Measurements from ENCODE around the gene TMEM201.

Gene TMEM201

DNA sequence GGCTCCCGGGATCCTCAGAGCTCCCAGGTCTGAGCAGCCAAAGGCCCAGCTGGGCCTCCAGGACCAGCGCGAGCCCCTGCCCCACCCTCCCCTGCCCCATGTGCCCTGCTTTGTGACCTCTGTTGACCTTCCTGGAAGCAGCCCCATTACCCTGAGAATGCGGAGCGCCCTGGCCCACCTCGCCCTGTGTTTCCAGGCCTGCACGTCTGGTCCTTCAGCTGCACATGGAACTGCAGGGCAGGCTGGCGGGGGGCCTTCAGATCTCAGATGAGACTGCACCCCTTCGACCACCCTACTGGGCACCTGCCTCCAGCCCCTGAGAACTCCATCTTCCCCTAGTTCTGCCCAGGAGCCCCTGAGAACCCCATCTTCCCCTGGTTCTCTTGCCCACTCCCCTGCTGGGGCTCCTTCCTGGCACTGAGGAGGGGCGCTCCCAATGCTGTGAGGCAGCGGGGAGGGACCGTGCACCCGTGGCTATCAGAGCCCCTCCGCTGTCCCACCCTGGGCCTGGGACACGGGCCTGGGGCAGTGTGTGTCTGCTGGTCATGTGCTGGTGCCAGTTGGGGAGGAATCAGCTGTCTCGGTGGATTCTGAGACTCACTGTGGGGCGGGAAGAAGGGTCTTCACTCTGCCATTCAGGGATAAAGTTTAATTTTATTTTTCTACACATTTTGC is 25.1 kb downstream of the TMEM201 start (continued):
- TF ChIP-seq KLF17 (tag by site-specific recombination; IDR thresholded peaks at IDR 0.05) (no peak), ZNF830 (tag by site-specific recombination; IDR thresholded peaks at IDR 0.05; ENCODE audit: low read depth) (no peak), ZNF155 (tag by site-specific recombination; IDR thresholded peaks at IDR 0.05) (no peak), ZSCAN30 (tag by site-specific recombination; IDR thresholded peaks at IDR 0.05) (no peak), ZNF280D (tag by site-specific recombination; IDR thresholded peaks at IDR 0.05) (no peak)

DNA sequence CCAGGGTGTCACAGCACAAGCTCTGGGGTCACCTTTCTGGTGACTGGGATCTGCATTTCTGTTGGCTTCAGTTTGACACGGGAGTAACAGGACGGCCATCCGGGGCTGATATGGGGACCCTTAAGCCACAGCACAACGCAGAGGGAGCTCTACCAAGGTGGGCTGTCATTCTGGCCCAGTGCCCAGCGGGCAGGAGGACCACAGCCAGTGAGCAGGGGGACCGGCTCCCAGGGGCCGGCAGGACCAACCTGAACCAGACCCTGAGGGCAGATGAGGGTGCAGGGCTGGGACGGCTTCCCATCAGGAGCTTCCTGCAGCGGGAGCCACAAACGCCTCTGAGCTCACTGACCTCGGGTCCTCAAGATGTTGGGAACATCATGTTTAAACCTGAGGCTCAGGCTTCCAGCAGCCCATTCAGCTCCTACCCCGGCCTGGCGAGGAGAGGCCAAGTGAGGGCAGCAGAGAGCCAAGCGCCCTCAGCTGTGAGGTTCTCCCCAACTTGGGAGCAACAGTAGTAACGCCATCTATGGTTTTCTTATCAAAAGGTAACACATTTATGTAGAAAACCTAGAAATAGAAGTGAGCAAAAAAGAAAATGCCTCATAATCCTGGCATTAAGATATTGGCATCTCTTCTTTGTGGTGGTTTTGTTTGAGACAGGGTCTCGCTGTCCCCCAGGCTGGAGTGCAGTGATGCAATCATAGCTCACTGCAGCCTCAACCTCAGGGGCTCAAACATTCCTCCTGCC is 26.8 kb downstream of the TMEM201 start:
- ChIA-PET CTCF (interaction anchor here (0.5 to 3.1 kb wide), 18 partner anchors 8 to 472 kb away, joined by 3 to 15 read pairs (median 3); no protein-coding TSS in a partner anchor), POLR2A (interaction anchor here (1.4 kb wide), 1 partner anchor 76 kb away, joined by 3 read pairs; the partner anchor contains the start of gene SLC25A33)
- no peak overlapping the region for H3K4me3 ChIP-seq (ENCODE audit: low read depth, low read length)
- no peaks in the 10 kb centered on the region for H3K4me1 ChIP-seq (ENCODE audit: control insufficient read depth, insufficient read depth, low read length)
- no peak overlapping the region for H3K27ac ChIP-seq (ENCODE audit: extremely low read depth, low read depth, low read length)
- no peaks in the 10 kb centered on the region for H3K9me3 ChIP-seq (ENCODE audit: control insufficient read depth, insufficient read depth, low read depth, low read length)
- peak; percentile 30; the same call in 1 of the 2 replicates for TF ChIP-seq SCRT2 (tag by site-specific recombination; IDR thresholded peaks at IDR 0.05)
- peak; percentile 70 for TF ChIP-seq CTCF (tag by site-specific recombination; IDR thresholded peaks at IDR 0.05)
- TF ChIP-seq ZNF24 (tag by site-specific recombination; IDR thresholded peaks at IDR 0.05): no peak
- H3K36me3 ChIP-seq (ENCODE audit: control insufficient read depth in 2 of 2, insufficient read depth in 1 of 2, low read length in 2 of 2): peaks cover 0 to 35% of the 10 kb centered on the region in 2 experiments; a peak in 2 of 3 replicates

DNA sequence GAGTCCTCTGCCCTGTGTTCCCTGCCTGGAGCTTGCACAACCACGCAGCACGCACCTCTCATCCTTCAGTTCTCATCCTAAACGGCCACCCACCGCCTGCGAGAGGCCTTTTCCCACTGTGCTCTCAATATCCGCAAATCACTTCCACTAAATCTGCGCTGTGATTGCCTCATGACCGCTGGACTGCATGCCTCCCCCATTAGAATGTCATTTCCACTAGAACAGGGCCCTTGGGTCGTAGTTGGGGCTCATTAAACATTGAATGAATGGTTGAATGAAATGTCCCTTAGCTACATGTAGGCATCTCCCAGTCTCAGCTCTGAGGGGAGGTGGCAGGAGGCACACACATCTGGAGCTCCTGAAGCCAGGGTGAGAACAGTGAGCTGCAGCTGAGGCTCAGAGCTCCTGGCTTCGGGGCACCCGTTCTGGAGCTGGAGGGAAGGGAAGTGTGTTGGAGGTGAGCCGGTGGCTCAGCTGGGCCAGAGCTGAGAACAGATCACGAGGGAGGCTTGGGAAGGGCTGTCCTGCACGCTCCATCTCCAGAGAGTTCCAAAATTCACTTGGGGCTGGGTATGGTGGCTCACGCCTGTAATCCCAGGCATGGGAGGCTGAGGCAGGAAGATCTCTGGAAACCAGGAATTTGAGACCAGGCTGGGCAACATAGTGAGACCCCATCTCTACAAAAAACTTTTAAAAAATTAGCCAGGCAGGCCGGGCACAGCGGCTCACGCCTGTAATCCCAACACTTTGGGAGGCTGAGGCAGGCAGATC is 30.4 kb downstream of the TMEM201 start:
- TF ChIP-seq ZNF121 (tag by site-specific recombination; IDR thresholded peaks at IDR 0.05) (peak; percentile 84), EGR2 (tag by site-specific recombination; IDR thresholded peaks at IDR 0.05; ENCODE audit: low read depth) (no peak), ZNF112 (tag by site-specific recombination; IDR thresholded peaks at IDR 0.05) (no peak), ZNF600 (tag by site-specific recombination; IDR thresholded peaks at IDR 0.05) (peak; percentile 70), ZNF140 (tag by site-specific recombination; IDR thresholded peaks at IDR 0.05) (no peak), ZNF585B (tag by site-specific recombination; IDR thresholded peaks at IDR 0.05) (no peak), ZNF211 (tag by site-specific recombination; IDR thresholded peaks at IDR 0.05; ENCODE audit: low read depth) (no peak), SP2 (tag by site-specific recombination; IDR thresholded peaks at IDR 0.05) (no peak)
- TF ChIP-seq, protein P1, sequence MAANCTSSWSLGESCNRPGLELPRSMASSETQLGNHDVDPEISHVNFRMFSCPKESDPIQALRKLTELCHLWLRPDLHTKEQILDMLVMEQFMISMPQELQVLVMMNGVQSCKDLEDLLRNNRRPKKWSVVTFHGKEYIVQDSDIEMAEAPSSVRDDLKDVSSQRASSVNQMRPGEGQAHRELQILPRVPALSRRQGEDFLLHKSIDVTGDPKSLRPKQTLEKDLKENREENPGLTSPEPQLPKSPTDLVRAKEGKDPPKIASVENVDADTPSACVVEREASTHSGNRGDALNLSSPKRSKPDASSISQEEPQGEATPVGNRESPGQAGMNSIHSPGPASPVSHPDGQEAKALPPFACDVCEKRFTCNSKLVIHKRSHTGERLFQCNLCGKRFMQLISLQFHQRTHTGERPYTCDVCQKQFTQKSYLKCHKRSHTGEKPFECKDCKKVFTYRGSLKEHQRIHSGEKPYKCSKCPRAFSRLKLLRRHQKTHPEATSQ (tag by site-specific recombination; IDR thresholded peaks at IDR 0.05): no peak
- H3K27ac ChIP-seq (ENCODE audit: extremely low read depth, low read depth, low read length): no peak overlapping the region
- no peaks in the 10 kb centered on the region for H3K4me1 ChIP-seq (ENCODE audit: control insufficient read depth, insufficient read depth, low read length)
- H3K9me3 ChIP-seq (ENCODE audit: control insufficient read depth, insufficient read depth, low read depth, low read length): no peaks in the 10 kb centered on the region
- ChIA-PET CTCF (no interaction called here), POLR2A (no interaction called here)
- no peak overlapping the region for H3K4me3 ChIP-seq (ENCODE audit: low read depth, low read length)
- no peaks in the 10 kb centered on the region for H3K36me3 ChIP-seq (ENCODE audit: control insufficient read depth in 2 of 2, insufficient read depth in 1 of 2, low read length in 2 of 2)
